HepG2 (cell line): ENCODE results near the gene DNAL4. TPM values are rescaled to one million over a fixed set of nuclear protein-coding genes. Genes with fewer than 3 reads are reported as not detected.

ENCODE experiments used
- ATAC-seq: fragments of 200-7000 bp; cut with Tn5 transposase; 3 replicates; pipeline ENCODE4 v1.9.1; 2020; ENCODE audit warnings: mild to moderate bottlenecking, moderate library complexity
- BruUV-seq: library from RNA; stranded (reverse); fragments of 400-500 nt; replicated peaks from 2 replicates; lab custom pipeline; 2021; lab: Mats Ljungman, UMichigan
- CTCF ChIA-PET: fragments of 300-600 bp; formaldehyde crosslinking; extraction: SDS; loops from one replicate; lab custom pipeline; 2021; ENCODE audit warnings: low total read pairs, inconsistent platforms, low intra/inter-chr PET ratio; lab: Yijun Ruan, JAX
- POLR2A ChIA-PET: fragments of 350-600 bp; sonication (Branson Sonifier 250); formaldehyde crosslinking; loops from one replicate; lab custom pipeline; 2020; ENCODE audit warnings: antibody characterized with exemption, inconsistent platforms; lab: Yijun Ruan, JAX
- DNase-seq: peaks from one replicate; pipeline ENCODE4 v3.0.0-alpha.2; 2015; ENCODE audit warnings: low spot score
- FAIRE-seq: peaks from 3 replicates; lab custom pipeline; 2011; peaks lifted over from hg19 to GRCh38; lab: Jason Lieb, UNC
- H2AFZ ChIP-seq: one replicate; pipeline ENCODE4 v1.6.1; 2011; ENCODE audit warnings: low read length, inconsistent platforms
- H3K27ac ChIP-seq: fragments of 300-600 bp; 3 replicates; pipeline ENCODE4 v1.8.0; 2011; ENCODE audit warnings: mixed run types, mild to moderate bottlenecking, mixed read lengths, low read length, inconsistent platforms; ENCODE audit not compliant: insufficient read depth; ENCODE audit errors: extremely low read length
- H3K27me3 ChIP-seq, 2 experiments: fragments of 200-600 bp in 1 of 2; 2 replicates in 1 of 2; 3 replicates in 1 of 2; pipeline versions ENCODE4 v1.6.0 to v1.8.0; 2011; ENCODE audit warnings: low read length in 2 of 2, mild to moderate bottlenecking in 2 of 2, moderate library complexity in 2 of 2, inconsistent platforms in 1 of 2; ENCODE audit not compliant: insufficient read depth in 2 of 2, control insufficient read depth in 1 of 2
- H3K36me3 ChIP-seq, 2 experiments: fragments of 200-600 bp in 1 of 2; replicated peaks in 1 of 2; 2 replicates in 1 of 2; 3 replicates in 1 of 2; pipeline versions ENCODE4 v1.5.1 to v1.8.0; 2011; ENCODE audit warnings: low read length in 2 of 2, inconsistent platforms in 1 of 2; ENCODE audit not compliant: insufficient read depth in 2 of 2, control insufficient read depth in 1 of 2
- H3K4me1 ChIP-seq: 2 replicates; pipeline ENCODE4 v1.5.1; 2012; ENCODE audit warnings: low read length, inconsistent platforms; ENCODE audit not compliant: insufficient read depth
- H3K4me2 ChIP-seq: 2 replicates; pipeline ENCODE4 v1.6.0; 2011; ENCODE audit warnings: low read depth, low read length, inconsistent platforms
- H3K4me3 ChIP-seq, 3 experiments: fragments of 200-600 bp in 1 of 3; sonication (generic), shearing (Covaris generic) in 1 of 3; replicated peaks in 1 of 3; 2 replicates each; pipeline ENCODE4 v1.5.1; 2011 to 2016; ENCODE audit warnings: low read length in 3 of 3, inconsistent platforms in 2 of 3, low read depth in 2 of 3, mild to moderate bottlenecking in 2 of 3, control low read depth in 1 of 3, mixed read lengths in 1 of 3; ENCODE audit not compliant: insufficient read depth in 1 of 3
- H3K79me2 ChIP-seq: one replicate; pipeline ENCODE4 v1.6.1; 2011; ENCODE audit warnings: low read length, inconsistent platforms; ENCODE audit not compliant: insufficient read depth
- H3K9ac ChIP-seq: 2 replicates; pipeline ENCODE4 v1.6.0; 2011; ENCODE audit warnings: mild to moderate bottlenecking, low read depth, low read length, inconsistent platforms; ENCODE audit not compliant: insufficient read depth
- H3K9me3 ChIP-seq: 2 replicates; pipeline ENCODE4 v1.5.1; 2012; ENCODE audit warnings: mild to moderate bottlenecking, low read length
- H4K20me1 ChIP-seq: 2 replicates; pipeline ENCODE4 v1.6.0; 2011; ENCODE audit warnings: inconsistent platforms, mild to moderate bottlenecking, low read length, moderate library complexity; ENCODE audit not compliant: insufficient read depth
- CC2D1A ChIP-seq: sonication (generic); formaldehyde crosslinking; IDR thresholded peaks from 2 replicates; pipeline ENCODE4 v1.8.1; 2023; ENCODE audit warnings: mild to moderate bottlenecking, missing genetic modification reagents
- CENPX ChIP-seq: sonication (generic); formaldehyde crosslinking; IDR thresholded peaks from 2 replicates; pipeline ENCODE4 v1.9.0; 2021; ENCODE audit warnings: mild to moderate bottlenecking, missing genetic modification reagents, moderate library complexity
- ERF ChIP-seq: IDR thresholded peaks from 2 replicates; pipeline ENCODE4 v1.6.1; 2018; ENCODE audit warnings: missing biosample characterization, missing genetic modification reagents
- HOXA3 ChIP-seq: sonication (generic); formaldehyde crosslinking; IDR thresholded peaks from 2 replicates; pipeline ENCODE4 v1.5.0; 2020; ENCODE audit warnings: missing genetic modification reagents
- NR1H2 ChIP-seq: sonication (generic); formaldehyde crosslinking; IDR thresholded peaks from 2 replicates; pipeline ENCODE4 v1.8.1; 2022; ENCODE audit warnings: low read depth, missing genetic modification reagents, borderline replicate concordance
- SIN3A ChIP-seq: IDR thresholded peaks from 2 replicates; pipeline ENCODE4 v1.6.1; 2011; ENCODE audit warnings: low read depth, mild to moderate bottlenecking, control low read depth, low read length, borderline replicate concordance
- YY1 ChIP-seq: IDR thresholded peaks from 2 replicates; pipeline ENCODE4 v1.6.1; 2011; ENCODE audit warnings: low read length, low read depth, moderate library complexity, mild to moderate bottlenecking; ENCODE audit not compliant: insufficient read depth, insufficient replicate concordance
- ZFP36 ChIP-seq: fragments of 150-350 bp; IDR thresholded peaks from 2 replicates; pipeline ENCODE4 v1.6.1; 2018; ENCODE audit warnings: borderline replicate concordance, low read length, low read depth; ENCODE audit not compliant: partially characterized antibody
- ZNF256 ChIP-seq: sonication (generic); formaldehyde crosslinking; conservative IDR thresholded peaks from 2 replicates; pipeline ENCODE4 v1.4.0; 2020; ENCODE audit warnings: missing genetic modification reagents
- ZNF337 ChIP-seq: sonication (generic); formaldehyde crosslinking; IDR thresholded peaks from 2 replicates; pipeline ENCODE4 v1.5.1; 2020; ENCODE audit warnings: missing genetic modification reagents, low read depth, mild to moderate bottlenecking, borderline replicate concordance
- ZNF530 ChIP-seq: sonication (generic); formaldehyde crosslinking; IDR thresholded peaks from 2 replicates; pipeline ENCODE4 v1.5.0; 2020; ENCODE audit warnings: low read depth, mild to moderate bottlenecking, missing genetic modification reagents
- ZNF549 ChIP-seq: sonication (generic); formaldehyde crosslinking; IDR thresholded peaks from 2 replicates; pipeline ENCODE4 v1.5.0; 2020; ENCODE audit warnings: missing genetic modification reagents
- ZNF780A ChIP-seq: sonication (generic); formaldehyde crosslinking; IDR thresholded peaks from 2 replicates; pipeline ENCODE4 v1.8.0; 2022; ENCODE audit warnings: mild to moderate bottlenecking, missing genetic modification reagents, moderate library complexity
- WGBS: methylation state at CpG from one replicate; pipeline ENCODE4 v1.1.6; 2017; ENCODE audit warnings: low lambda C conversion rate; 5-methylcytosine and 5-hydroxymethylcytosine counted together
- in situ Hi-C: cut with HindIII; loops from 2 replicates; pipeline ENCODE4 v1.10.0; 2017; ENCODE audit warnings: low pct_unique_long_range_greater_than_20kb; ENCODE audit not compliant: extremely low pct_ligation_motif_present
- intact Hi-C: fragments of 100-400 bp; cut with micrococcal nuclease; formaldehyde crosslinking; loops from one replicate; pipeline ENCODE4 v1.10.0; 2022; ENCODE audit not compliant: unreplicated experiment
- polyA plus RNA-seq, 8 experiments: library from polyadenylated mRNA; depleted of rRNA in 3 of 8; stranded (reverse) in 7 of 8; unstranded in 1 of 8; fragments of >200 nt; fragmentation: Illumina TruSeq in 4 of 8; extraction: Trizol in 4 of 8; gene quantifications; 2 replicates each; pipeline versions ENCODE4 v1.2.1 to v1.2.3, GENCODE V29; 2011 to 2016; ENCODE audit warnings: low read depth in 4 of 8, missing spikeins in 1 of 8, mixed read lengths in 1 of 8; ENCODE audit not compliant: insufficient read depth in 1 of 8
- total RNA-seq, 5 experiments: library from RNA; depleted of rRNA; stranded (reverse); fragments of >200 nt; fragmentation: Illumina TruSeq; extraction: Trizol; gene quantifications; 2 replicates each; pipeline ENCODE4 v1.2.3, GENCODE V29; 2016; ENCODE audit warnings: low read depth in 1 of 5

The DNAL4 gene
- total and polyA plus RNA-seq, 2 of the 13 experiments (the other 11 are each of a cell fraction or from before 2014, with no cell fraction given) = 8.0 to 10.7 TPM

DNA sequence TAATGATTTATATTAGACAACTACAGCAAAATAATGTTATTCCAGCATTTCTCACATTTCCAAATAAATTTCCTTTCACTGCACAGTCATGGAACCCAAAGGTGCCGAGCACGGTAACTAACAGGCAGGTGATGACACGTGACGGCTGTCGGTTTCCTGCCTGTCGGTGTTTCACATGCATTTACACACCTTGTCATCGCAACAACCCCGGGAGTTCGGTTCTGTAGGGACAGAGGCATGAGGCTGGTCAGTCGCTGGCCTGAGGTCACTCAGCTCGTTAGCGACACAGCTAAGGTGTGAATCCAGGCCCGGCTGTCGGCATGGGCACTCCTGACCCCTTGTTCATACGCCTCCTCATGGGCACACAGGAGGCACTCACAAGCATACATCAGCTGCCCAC, 9.9 kb downstream of the DNAL4 start (continued):
- TF ChIP-seq HOXA3 (CRISPR knock-in tag) (no peak), ERF (no peak), NR1H2 (CRISPR knock-in tag) (no peak), ZNF780A (CRISPR knock-in tag) (no peak), YY1 (no peak), ZNF530 (CRISPR knock-in tag) (no peak), ZFP36 (no peak), ZNF549 (no peak), ZNF256 (no peak)
- TF ChIP-seq, all 625 proteins: peak for 0

DNA sequence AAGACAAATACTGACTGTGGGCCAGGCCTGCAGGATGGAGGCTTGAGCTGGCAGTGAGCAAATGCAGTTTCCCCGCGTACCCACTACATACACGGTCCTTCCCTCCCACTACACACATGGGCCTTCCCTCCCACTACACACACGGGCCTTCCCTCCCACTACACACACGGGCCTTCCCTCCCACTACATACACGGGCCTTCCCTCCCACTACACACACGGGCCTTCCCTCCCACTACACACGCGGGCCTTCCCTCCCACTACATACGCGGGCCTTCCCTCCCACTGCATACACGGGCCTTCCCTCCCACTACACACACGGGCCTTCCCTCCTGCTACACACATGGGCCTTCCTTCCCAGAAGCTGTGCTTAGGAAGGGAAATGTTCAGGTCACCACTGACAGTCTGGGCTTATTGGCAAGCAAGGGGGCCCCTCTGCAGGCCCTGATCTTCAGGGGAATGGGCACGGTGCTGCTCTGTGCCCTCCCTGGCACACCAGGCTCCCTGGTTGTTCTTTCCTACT, 10.8 kb downstream of the DNAL4 start:
- Histone ChIP-seq H2AFZ (no peak overlapping the region), H3K27ac (no peak overlapping the region), H4K20me1 (no peaks in the 10 kb centered on the region), H3K79me2 (no peaks in the 10 kb centered on the region), H3K4me3 (no peak overlapping the region), H3K9ac (no peak overlapping the region), H3K4me2 (no peak overlapping the region), H3K27me3 (no peaks in the 10 kb centered on the region), H3K36me3 (no peaks in the 10 kb centered on the region), H3K4me1 (no peaks in the 10 kb centered on the region), H3K9me3 (no peaks in the 10 kb centered on the region)
- ATAC-seq (no peak), FAIRE-seq (no peak), DNase-seq (no peak)
- in situ Hi-C loops = no loop called here
- POLR2A ChIA-PET = no interaction called here
- intact Hi-C loops = no loop called here
- BruUV-seq = no TSS peak
- CTCF ChIA-PET = no interaction called here
- TF ChIP-seq ZNF337 (CRISPR knock-in tag) = no peak
- no peak for TF ChIP-seq CC2D1A
- TF ChIP-seq SIN3A = no peak
- no peak for TF ChIP-seq CENPX (CRISPR knock-in tag)
- WGBS = 47% methylated on average over 14 of the region's 14 CpGs
